ENCODE results near the gene BNC2.

The BNC2 gene

GRCh38 chr9:16611001-16611400, 259.5 kb downstream of the BNC2 start:
- no peak overlapping the region for H3K4me3 ChIP-seq (ENCODE audit: low read depth, low read length)
- TF ChIP-seq CTCF (IDR thresholded peaks at IDR 0.05; ENCODE audit: low read depth, low read length): no peak

GRCh38 chr9:16610538-16610937, 259.9 kb downstream of the BNC2 start:
- no peak for TF ChIP-seq CTCF (IDR thresholded peaks at IDR 0.05; ENCODE audit: low read depth, low read length)

GRCh38 chr9:16608906-16609305, 261.6 kb downstream of the BNC2 start:
- no peak overlapping the region for H3K4me3 ChIP-seq (ENCODE audit: low read depth, low read length)
- TF ChIP-seq CTCF (IDR thresholded peaks at IDR 0.05; ENCODE audit: low read depth, low read length): no peak

More at GRCh38 chr9:16610538-16610937, 259.9 kb downstream of the BNC2 start:
- H3K4me3 ChIP-seq (ENCODE audit: low read depth, low read length): no peak overlapping the region

- no peak overlapping the region for H3K4me3 ChIP-seq (ENCODE audit: low read depth, low read length)
- no peak for TF ChIP-seq CTCF (IDR thresholded peaks at IDR 0.05; ENCODE audit: low read depth, low read length)
Observed at GRCh38 chr9:16602494-16602893, 268.0 kb downstream of the BNC2 start.

- H3K4me3 ChIP-seq (ENCODE audit: low read depth, low read length): no peak overlapping the region
- no peak for TF ChIP-seq CTCF (IDR thresholded peaks at IDR 0.05; ENCODE audit: low read depth, low read length)
Observed at GRCh38 chr9:16601991-16602390, 268.5 kb downstream of the BNC2 start.

GRCh38 chr9:16598316-16598715, 272.2 kb downstream of the BNC2 start:
- no peak for TF ChIP-seq CTCF (IDR thresholded peaks at IDR 0.05; ENCODE audit: low read depth, low read length)
- no peak overlapping the region for H3K4me3 ChIP-seq (ENCODE audit: low read depth, low read length)

GRCh38 chr9:16597136-16597535, 273.3 kb downstream of the BNC2 start:
- no peak for TF ChIP-seq CTCF (IDR thresholded peaks at IDR 0.05; ENCODE audit: low read depth, low read length)
- no peak overlapping the region for H3K4me3 ChIP-seq (ENCODE audit: low read depth, low read length)
